DMS 273 treated with DMSO at 0.1 percent for 48 hours (cell line): ENCODE measurements around the gene KRT14.
"Not testable (repeated sequence)": the region's sequence is repeated elsewhere in the genome, so short reads cannot be mapped to it uniquely, and the experiment has no call there.

ENCODE experiments used
- DNase-seq: peaks from one replicate; lab custom pipeline; 2025; lab: John Stamatoyannopoulos, UW

The KRT14 gene

DNA sequence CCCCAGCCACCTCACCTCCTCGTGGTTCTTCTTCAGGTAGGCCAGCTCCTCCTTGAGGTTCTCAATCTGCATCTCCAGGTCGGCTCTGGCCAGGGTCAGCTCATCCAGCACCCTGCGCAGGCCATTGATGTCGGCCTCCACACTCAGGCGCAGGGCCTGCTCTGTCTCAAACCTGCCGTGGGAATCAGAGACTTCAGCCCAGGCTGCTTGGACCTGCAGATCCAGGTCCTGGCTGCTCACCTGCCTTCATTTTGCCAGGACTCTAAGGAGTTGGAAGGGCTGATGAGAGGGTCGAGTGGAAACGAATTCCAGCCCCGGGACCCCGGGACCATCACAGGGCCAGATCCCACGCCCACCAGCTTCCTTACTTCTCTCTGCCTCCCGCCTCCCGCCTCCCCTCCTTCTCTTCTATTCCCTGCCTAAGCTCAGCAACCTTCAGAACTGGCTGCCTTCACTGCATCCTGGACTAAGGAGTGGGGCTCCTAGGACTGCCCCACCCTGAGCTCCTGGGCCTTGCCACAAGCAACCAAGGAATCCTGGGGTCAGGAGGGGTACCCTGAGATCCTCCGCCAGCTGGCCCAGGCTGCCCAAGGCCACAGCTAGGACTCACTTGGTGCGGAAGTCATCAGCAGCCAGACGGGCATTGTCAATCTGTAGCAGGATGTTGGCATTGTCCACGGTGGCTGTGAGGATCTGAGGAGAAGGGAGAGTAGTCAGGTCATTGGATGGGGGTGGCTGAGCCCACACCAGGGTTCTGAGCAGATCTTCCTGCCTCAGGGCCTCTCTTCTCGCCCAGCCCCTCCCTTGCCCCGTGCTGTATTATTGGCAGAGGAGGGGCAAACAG lies 35.9 kb upstream of the KRT14 start:
- DNase-seq: not testable (repeated sequence)

DNA sequence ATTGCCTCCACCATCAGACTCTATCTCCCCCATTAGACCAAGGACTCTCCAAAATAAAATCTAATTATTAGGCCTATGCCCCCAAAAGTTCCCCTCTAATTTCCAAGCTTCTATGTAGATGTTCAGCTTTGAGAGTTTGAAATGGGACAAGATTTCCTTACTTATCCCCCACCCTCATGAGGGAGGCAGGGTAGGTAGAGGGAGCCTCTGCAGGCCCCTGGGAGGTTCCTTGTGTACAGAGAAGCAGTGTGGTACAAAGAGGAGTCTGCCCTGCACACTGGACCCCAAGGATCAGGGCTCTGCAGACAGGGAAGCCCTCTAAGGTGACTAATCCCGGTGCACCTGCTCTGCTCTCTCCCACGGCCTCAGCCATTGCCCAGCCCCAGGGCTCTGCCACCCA lies 35.2 kb upstream of the KRT14 start:
- no peak for DNase-seq

DNA sequence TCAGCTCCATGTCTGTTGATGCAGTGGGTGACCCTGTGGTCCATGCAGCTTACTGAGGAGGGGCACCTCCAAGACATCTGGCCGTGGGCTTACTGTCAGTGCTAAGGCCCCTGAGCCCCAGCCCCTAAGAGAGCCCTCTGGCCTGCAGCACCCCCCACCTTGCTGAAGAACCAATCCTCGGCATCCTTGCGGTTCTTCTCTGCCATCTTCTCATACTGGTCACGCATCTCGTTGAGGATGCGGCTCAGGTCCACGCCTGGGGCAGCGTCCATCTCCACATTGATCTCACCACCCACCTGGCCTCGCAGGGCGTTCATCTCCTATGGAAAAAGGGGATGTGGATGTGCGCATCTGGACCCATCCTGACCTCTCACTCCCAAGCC lies 34.7 kb upstream of the KRT14 start:
- not testable (repeated sequence) for DNase-seq

DNA sequence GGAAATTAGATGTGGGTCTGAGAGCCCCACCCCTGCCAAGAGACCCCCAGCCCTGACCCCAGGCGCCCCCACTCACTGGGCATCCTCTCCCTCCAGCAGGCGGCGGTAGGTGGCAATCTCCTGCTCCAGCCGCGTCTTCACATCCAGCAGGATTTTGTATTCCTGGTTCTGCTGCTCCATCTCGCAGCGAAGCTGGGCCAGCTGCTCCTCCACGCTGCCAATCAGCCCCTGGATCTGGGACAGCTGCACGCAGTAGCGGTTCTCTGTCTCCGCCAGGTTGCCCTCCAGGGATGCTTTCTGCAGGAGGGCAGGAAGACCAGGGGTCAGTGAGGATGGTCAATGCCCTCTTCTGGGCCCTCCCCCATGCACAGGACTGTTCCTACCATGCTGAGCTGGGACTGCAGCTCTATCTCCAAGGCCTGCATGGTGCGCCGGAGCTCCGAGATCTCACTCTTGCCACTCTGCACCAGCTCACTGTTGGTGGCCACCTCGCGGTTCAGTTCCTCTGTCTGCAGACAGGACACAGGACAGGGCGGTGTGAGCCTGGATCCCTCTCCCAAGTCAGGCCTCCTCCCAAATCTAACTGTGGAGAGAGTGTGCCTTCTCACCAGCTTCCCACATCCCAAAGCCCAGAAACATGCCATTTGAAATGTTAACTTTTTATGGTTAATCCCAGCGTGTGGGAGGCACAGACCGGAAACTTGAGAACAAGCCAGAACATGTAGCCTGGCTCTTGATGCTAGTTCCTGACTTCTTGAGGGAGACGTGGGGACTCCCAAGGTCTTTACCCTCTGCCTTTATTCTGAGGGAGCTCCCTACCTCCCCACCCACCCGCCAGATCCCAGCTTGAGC lies 34.1 kb upstream of the KRT14 start:
- DNase-seq: no peak

DNA sequence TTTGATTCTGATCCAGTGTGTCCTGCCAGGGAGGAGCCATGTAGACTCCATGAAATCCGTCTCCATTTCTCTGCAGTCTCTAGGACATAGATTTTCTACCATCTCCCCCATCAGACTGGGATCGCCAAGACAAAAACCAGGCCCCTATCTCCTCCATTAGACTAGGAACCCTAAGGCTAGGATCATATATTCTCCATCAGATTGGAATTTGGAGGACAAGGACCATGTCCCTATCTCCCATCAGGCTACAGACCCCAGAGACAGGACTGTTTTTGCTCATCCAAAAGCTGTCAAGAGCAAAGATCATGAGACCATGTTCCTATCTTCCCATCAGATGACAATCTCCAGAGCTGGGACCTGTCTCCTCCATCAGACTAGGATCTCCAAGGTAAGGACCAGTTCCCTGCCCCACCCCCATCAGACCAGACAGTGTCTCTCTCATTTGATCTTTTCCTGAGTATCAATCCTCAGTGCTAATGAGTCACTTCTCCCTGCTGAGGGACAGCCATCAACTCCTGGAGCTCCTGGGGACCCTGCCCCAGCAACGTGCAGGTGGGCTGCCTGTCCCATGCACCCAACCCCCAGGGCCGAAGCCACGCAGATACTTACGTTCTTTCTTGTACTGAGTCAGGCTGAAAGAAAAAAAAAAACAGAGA lies 33.4 kb upstream of the KRT14 start:
- not testable (repeated sequence) for DNase-seq

DNA sequence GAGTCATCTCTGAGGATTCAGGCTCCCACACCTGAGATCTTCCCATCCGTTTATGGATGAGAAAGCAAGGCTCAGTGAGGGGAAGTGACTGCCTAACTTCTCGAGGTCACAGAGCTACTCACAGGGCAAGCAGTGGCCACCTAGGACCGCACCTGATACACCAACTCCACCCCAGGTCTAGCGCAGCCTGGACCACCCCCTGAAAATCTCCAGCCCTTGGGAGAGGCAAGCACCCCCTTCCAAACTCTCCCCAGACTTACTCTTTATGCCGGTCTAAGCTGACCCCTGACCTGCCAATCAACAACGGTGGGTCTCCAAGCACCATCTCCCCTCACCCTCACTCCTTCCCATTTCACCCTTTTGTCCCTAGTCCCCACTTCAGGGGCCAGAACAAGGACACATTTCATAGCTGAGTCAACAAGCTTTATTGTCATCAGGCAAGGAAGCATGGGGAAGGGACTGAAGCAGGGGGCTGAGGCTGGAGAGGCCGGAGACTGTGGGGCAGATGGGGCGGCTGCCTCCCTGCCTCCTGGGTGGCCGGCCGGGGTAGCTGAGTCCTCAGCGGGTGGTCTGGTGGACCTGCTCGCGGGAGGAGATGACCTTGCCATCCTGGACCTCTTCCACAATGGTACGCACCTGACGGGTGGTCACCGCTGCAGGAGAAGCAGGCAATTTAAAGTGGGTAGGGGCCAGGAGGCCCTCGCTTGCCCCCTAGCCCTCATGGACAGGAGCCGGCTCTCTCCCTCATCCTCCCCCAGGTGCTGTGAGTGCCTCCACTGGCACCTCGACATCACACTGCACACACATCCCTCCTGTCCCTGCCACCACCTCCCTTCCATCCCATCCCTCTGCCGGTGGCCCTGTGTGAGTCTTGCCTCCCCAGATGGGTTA lies 32.6 kb upstream of the KRT14 start:
- no peak for DNase-seq

DNA sequence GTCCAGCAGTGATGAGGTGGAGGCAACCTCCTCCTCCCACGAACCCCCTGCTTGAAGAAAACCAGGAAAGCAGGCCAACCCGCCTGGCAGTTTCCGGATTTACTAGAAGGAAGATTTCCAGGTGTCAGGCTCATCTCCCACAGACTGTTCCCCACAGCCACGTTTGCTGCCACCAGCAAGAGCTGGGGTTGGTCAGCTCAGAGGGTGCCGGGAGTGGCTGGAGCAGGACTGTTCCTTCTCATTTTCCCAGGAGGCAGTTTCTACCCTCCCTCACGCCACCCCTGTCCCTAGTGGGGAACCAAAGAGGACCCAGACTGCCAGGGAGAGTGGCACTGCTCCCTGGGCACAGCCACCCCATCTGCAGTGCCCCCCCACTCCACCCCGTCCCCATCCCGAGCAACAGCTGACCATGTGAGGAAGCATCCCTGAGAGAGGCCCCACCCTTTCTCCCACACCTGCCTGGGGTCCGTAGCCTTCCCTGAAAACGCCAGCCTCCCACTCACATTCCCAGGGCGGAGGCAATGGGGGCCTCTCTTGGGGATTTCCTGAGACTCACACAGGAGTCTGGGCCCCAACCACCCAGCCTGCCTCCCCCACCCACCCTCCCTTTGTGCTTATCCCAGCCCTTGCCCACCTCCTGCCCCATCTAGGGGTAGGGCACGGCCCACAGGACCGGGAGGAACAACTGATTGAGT lies 31.8 kb upstream of the KRT14 start:
- DNase-seq: no peak

DNA sequence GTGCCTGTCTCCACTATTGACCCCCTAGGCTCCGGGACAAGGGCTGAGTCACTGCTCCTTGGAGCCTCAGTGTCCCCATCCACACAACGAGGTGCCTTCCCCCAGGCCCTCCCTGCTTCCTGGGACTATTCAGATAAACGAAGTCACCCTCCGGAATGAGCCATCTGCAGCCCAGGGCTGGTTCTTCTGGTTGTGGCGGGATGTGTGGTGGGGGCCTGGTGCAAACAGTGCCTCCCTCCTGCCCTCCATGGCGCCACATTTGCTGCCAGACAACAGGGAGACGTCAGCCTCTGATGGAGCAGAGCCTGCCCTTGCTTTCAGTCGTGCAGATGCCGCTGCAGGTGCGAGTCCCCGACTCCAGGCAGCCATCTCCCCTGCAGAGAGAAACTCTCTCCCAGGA lies 31.0 kb upstream of the KRT14 start:
- DNase-seq: no peak

DNA sequence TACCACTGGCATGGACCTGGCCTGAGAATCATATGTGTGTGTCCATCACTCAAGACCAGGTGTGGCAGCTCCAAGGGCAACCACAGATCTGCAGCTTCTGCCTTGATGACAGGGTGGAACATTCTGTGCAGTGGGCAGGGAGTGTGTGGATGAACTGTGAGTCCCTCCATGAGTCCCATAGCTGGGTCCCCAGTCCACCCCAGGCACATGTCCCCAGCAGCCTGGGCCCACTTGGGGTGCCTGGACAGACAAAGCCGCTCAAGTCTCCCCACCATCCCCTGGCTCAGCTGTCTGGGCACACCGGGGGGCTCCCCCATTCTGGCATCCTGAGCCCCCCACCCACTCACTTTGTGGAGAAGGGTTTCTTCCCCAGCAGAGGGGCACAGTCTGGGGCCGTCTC lies 30.4 kb upstream of the KRT14 start:
- no peak for DNase-seq

DNA sequence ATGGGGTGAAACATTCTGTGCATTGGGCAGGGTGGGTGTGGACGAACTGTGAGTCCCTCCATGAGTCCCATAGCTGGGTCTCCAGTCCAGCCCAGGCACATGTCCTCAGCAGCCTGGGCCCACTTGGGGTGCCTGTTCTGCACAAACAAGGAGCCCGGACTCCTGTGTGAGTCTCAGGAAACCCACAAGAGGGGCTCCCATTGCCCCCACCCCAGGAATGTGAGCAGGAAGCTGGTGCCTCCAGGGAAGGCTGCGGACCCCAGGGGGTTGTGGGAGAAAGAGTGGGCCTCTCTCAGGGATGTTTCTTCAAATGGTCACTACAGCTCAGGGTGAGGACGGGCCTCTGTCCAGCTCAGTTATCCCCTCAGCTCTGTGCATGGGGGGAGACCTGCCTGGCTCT lies 29.8 kb upstream of the KRT14 start:
- not testable (repeated sequence) for DNase-seq

DNA sequence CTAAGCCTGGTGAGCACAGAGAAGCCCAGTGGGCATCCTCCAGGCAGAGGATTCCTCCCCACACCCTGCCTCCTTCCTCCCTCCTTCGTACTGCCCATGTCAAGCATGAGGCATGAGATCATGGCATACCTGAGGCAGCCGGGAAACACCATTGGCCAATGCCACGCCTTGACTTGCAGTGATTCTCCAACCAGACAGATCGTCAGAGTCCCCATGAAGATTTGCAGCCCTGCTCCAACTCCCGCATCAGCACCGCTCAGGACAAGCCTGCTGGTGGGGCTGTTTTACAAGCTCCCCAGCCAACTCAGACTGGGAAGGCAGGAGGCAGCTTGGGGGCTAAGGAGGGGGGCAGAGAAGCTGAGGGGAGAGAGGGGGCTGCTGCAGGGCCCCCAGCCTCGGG lies 28.8 kb upstream of the KRT14 start:
- DNase-seq: no peak

DNA sequence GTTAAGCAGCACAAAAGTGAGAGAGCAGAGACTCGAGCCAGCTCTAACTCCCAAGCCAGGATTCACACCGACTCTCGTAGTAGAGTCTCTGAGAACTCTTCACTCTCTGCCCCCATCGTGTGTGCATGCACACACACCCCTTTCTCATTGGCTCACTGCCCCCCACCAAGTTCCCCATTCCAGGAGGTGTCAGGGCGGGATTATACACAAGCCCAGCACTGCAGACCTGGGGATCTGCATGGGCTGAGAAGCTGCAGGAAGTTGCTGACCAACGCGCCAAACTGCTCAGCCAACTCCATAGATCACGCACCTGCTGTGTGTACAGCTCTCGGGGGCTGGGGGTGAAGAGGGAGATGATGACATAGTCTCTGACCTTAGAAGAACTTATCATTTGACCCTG lies 28.1 kb upstream of the KRT14 start:
- not testable (repeated sequence) for DNase-seq

DNA sequence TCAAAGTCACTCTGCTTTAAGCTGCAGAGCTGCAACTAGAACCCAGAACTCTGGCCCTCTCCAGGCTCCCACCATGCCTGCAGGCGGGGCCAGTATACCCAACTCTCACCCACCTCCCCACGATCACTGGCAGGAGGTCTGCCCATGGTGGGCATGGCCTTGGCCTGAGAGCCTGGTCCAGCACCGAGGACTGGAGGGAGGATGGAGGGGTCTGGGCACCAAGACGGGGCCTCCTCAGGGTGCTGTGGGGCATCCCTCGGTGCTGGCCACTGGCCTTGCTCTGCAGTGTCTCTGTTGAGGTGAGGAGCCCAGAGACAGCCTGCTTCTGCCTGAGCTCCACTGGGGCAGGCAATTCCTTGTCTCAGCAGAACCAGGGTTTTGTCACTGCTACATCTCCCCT lies 27.4 kb upstream of the KRT14 start:
- DNase-seq: no peak

DNA sequence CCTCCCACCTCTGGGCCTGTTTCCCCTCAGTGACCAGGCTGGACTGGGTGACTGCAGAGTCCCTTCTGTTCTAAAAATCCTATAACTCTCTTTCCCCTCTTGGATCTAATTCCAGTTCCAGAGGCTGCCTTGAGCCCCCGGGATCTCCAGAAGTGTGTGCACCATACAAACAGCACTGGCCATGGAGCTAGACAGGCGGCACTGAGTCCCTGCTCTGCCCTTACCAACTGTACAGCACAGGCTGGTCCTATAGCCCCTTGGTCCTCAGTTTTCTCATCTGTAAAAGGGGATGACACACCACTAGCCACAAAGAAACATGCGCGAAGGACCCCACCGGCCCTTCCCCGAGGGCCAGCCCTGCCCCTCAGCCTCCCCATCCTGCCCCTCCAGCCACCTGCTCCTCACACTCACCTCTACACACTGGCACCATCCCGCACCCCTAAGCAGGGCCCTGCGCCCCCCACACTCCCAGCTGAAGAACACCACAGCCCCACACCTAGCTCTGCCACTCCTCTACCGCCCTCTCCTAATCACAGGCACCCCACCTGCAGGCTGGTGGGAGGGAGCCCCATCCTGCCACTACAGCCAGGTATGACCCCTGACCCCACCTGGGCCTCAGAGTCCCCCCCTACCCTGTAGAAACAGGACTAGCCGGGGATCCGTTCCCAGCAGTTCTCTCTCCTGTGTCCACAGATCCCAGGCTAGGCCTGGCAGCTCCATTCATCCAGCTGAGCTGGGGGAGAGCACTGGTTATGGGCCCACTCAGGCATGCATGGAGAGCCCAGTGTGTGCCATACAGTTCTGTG lies 26.8 kb upstream of the KRT14 start:
- DNase-seq: no peak

DNA sequence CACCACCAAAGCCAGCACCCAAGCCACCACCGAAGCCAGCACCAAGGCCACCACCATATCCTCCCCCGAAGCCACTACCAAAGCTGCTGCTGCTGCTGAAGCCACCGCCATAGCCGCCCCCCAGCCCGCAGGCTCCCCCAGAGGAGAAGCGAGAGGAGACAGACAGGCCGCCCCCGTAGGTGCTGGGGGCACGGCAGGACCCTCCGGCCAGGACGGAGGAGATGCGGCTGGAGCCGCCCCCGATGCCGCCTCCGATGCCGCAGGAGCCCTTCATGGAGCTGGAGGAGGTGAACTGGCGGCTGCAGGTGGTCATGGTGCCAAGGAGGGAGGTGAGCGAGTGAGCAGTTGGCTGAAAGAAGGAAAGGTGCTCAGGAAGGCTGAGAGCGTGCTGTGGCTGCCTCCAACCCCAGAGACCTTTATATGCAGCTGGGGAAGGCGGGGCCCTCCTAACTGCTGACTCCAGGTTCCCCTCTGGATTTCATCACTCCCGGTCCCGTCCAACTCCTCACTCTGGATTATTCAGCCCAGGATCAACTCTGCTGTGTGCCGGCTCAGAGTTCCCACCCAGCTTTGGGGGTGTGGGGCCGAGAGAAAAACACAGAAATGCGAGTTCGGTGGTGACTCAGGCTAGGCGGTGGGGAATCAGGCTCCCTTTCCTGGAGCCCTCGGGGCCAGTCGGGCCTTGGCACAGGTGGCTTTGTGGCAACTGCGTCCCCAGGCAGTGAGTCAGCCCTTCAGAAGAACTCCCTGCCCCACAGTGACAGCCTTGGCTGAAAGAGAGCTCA lies 25.9 kb upstream of the KRT14 start, which contains the start of gene KRT16:
Gene KRT16 (minus strand): TSS at position 392 of the 785 bp plus-strand sequence. CDS start 79 bp downstream, at position 313.
- DNase-seq: not testable (repeated sequence)

DNA sequence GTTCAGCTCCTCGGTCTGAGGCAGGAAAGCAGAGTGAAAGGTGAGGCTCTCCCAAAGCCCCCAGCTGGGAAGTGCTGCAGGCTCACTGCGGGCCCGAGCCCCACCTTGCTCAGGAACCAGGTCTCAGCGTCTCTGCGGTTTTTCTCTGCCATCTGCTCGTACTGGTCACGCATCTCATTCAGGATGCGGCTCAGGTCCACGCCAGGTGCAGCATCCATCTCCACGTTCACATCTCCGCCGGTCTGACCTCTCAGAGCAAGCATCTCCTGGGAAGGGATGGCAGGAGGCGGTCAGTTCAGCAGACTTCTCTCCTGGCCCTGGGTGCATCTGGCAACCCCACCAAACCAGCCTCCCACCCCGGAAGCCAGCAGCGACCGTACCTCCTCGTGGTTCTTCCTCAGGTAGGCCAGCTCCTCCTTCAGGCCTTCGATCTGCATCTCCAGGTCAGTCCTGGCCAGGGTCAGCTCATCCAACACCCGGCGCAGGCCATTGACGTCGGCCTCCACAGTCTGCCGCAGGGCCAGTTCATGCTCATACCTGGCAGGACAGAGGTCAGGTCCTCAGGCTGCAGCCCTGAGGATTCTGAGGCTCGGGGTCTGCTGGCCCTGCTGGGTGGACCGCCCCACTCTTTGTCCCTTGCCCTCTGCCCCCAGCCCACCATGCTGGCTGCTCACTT lies 24.4 kb upstream of the KRT14 start:
- no peak for DNase-seq

DNA sequence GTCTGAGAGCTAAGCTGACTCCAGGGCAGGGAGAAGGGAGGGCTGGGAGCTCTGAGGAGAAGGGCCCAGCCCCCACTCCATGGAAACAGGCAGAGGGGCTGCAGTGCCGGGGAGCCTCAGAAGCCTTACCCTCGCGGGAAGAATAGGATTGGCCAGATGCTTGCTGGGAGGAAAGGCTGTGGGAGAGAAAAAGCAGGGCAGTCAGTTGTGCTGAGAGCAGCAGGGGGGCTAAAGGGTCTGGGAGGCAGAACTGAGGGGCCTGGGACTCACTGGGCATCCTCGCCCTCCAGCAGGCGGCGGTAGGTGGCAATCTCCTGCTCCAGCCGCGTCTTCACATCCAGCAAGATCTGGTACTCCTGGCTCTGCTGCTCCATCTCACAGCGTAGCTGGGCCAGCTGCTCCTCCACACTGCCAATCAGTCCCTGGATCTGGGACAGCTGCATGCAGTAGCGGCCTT lies 23.4 kb upstream of the KRT14 start:
- DNase-seq: not testable (repeated sequence)

DNA sequence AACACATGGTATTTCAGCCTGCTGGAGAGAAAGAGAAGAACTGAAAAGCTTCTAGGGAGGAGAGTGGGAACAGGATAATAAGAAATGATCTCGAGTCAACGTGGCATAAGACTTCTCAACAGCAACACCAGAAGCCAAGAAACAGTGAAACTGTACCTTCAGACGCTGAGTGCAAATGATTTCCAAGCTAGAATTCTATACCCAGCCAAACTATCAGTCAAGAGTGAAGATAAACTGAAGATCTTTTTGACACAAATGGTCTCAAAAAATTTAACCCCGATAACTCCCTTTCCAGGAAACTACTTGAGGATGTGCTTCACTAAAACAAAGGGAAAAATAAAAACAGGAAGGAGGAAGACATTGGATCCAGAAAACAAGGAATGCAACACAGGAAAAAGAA lies 20.2 kb upstream of the KRT14 start:
- DNase-seq: not testable (repeated sequence)

DNA sequence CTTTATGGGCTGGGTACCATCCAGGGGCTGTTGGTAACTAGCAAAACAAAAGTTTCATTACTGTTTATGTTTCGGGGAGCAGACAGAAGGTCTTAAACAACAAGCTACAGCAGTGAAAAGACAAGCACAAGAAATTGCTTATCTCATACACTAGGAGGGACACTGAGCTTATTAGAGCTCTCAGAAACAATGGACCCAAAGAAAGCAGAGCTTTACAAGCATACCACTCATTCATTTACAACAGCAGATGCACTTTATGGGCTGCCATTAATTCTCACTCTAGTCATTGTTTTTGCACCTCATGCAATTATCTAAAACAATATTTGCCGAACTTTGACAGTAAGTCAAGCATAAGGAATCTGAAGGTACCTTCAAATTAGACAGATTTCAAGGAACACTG lies 15.8 kb upstream of the KRT14 start:
- DNase-seq: no peak
